ENCODE results near the gene FERMT3.

FERMT3 gene

GRCh38 chr11:64208086-64208795 is 1.7 kb downstream of the FERMT3 start:
- no peak for TF ChIP-seq CTCF (IDR thresholded peaks at IDR 0.05)

GRCh38 chr11:64208796-64209562 is 2.5 kb downstream of the FERMT3 start:
- no peak for TF ChIP-seq CTCF (IDR thresholded peaks at IDR 0.05)

GRCh38 chr11:64209563-64209843 is 3.0 kb downstream of the FERMT3 start:
- TF ChIP-seq CTCF (IDR thresholded peaks at IDR 0.05) = no peak

GRCh38 chr11:64210301-64211020 is 3.9 kb downstream of the FERMT3 start:
- no peak for TF ChIP-seq CTCF (IDR thresholded peaks at IDR 0.05)

GRCh38 chr11:64211181-64211872 is 4.8 kb downstream of the FERMT3 start:
- TF ChIP-seq CTCF (IDR thresholded peaks at IDR 0.05) = no peak

- TF ChIP-seq CTCF (IDR thresholded peaks at IDR 0.05) = no peak
Observed at GRCh38 chr11:64216879-64217278, 10.4 kb downstream of the FERMT3 start.

- no peak for TF ChIP-seq CTCF (IDR thresholded peaks at IDR 0.05)
Observed at GRCh38 chr11:64218628-64219353, 12.3 kb downstream of the FERMT3 start.

Data from LNCAP (cell line).